Hepatocyte (in vitro differentiated cells): Measurements from ENCODE around the gene MPDZ. TPM values are rescaled to one million over a fixed set of nuclear protein-coding genes. Genes with fewer than 3 reads are reported as not detected.
A peak's percentile ranks its signal among the peaks of the same experiment; 100 is the strongest.

Experiments
- DNase-seq: peaks from one replicate; pipeline ENCODE4 v3.0.0-alpha.2; 2016; ENCODE audit warnings: low spot score
- H2AFZ ChIP-seq: fragments of 200-600 bp; sonication (generic); 2 replicates; pipeline ENCODE4 v1.6.0; 2016; ENCODE audit warnings: antibody characterized with exemption, mild to moderate bottlenecking
- H3K27ac ChIP-seq: fragments of 200-600 bp; sonication (generic); 2 replicates; pipeline ENCODE4 v1.5.1; 2016; ENCODE audit warnings: mild to moderate bottlenecking
- H3K27me3 ChIP-seq: fragments of 200-600 bp; sonication (generic); 2 replicates; pipeline ENCODE4 v1.6.1; 2016
- H3K36me3 ChIP-seq: fragments of 200-600 bp; sonication (generic); replicated peaks from 2 replicates; pipeline ENCODE4 v1.5.1; 2016; ENCODE audit warnings: low read depth; ENCODE audit not compliant: insufficient read depth
- H3K4me1 ChIP-seq: fragments of 200-600 bp; sonication (generic); 2 replicates; pipeline ENCODE4 v1.5.1; 2016; ENCODE audit warnings: mild to moderate bottlenecking, moderate library complexity; ENCODE audit not compliant: insufficient read depth
- H3K4me2 ChIP-seq: fragments of 200-600 bp; sonication (generic); 2 replicates; pipeline ENCODE4 v1.6.0; 2016
- H3K4me3 ChIP-seq: fragments of 200-600 bp; sonication (generic); 2 replicates; pipeline ENCODE4 v1.5.1; 2016; ENCODE audit warnings: mild to moderate bottlenecking
- H3K79me2 ChIP-seq: fragments of 200-600 bp; sonication (generic); 2 replicates; pipeline ENCODE4 v1.6.0; 2017; ENCODE audit warnings: mild to moderate bottlenecking
- H3K9me2 ChIP-seq: fragments of 200-600 bp; sonication (generic); replicated peaks from 2 replicates; pipeline ENCODE4 v1.6.0; 2017; ENCODE audit warnings: mild to moderate bottlenecking; ENCODE audit not compliant: insufficient read depth
- H3K9me3 ChIP-seq: fragments of 200-600 bp; sonication (generic); 2 replicates; pipeline ENCODE4 v1.5.1; 2016; ENCODE audit warnings: low read depth, mild to moderate bottlenecking
- H4K20me1 ChIP-seq: fragments of 200-600 bp; sonication (generic); 2 replicates; pipeline ENCODE4 v1.6.0; 2016; ENCODE audit warnings: mild to moderate bottlenecking; ENCODE audit not compliant: insufficient read depth, poor library complexity, severe bottlenecking
- EZH2 ChIP-seq: fragments of 200-600 bp; sonication (generic); IDR thresholded peaks from 2 replicates; pipeline ENCODE4 v1.6.1; 2016; ENCODE audit warnings: antibody characterized with exemption, mild to moderate bottlenecking, borderline replicate concordance
- EZH2phosphoT487 ChIP-seq: fragments of 200-600 bp; sonication (generic); IDR thresholded peaks from one replicate; pipeline ENCODE4 v1.6.1; 2018; ENCODE audit warnings: antibody characterized with exemption, mild to moderate bottlenecking, low read depth, moderate library complexity; ENCODE audit not compliant: unreplicated experiment, severe bottlenecking
- WGBS: methylation state at CpG from one replicate; pipeline ENCODE4 v1.1.6; 2016; ENCODE audit warnings: low lambda C conversion rate; ENCODE audit errors: missing lambda C conversion rate; 5-methylcytosine and 5-hydroxymethylcytosine counted together
- polyA plus RNA-seq: library from polyadenylated mRNA; unstranded; fragments of >200 nt; fragmentation: Nextera tagmentation; extraction: Ambion mirVana; gene quantifications from 2 replicates; pipeline ENCODE4 v1.2.1, GENCODE V29; 2016
- total RNA-seq: library from RNA; depleted of rRNA; stranded (reverse); fragments of >200 nt; gene quantifications from 2 replicates; pipeline ENCODE4 v1.2.3, GENCODE V29; 2014
- TF ChIP-seq, protein P1 (sequence below): fragments of 200-600 bp; sonication (generic); IDR thresholded peaks from 2 replicates; pipeline ENCODE4 v1.5.1; 2016; ENCODE audit warnings: antibody characterized with exemption, mild to moderate bottlenecking; ENCODE audit not compliant: poor library complexity

MPDZ gene
- total and polyA plus RNA-seq, 2 experiments from 2014 or later = 16.7 to 45.5 TPM

DNA sequence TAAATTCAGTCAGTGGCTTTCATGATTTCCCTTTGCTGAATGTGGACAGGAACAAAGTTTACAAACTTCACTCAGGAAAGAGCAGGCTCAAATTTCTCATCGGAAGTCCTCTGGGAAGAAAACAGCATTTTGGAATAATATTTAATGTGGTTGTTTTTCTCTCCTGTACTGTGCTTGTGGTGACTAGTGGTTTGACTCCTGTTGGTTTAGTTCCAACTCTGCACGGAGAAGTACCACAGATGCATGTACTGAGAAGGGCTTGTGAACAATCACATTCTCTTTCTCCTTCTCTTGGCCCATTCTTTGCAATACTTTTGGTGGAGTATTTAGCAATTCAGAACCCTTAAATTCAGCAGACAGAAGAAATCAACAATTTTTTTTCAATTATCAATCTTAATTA lies 13.3 kb downstream of the MPDZ start:
- Histone ChIP-seq H3K9me2 (no peaks in the 10 kb centered on the region), H3K27ac (peak overlapping the region; percentile 6), H3K79me2 (peaks cover 85% of the 10 kb centered on the region), H4K20me1 (peaks cover 8% of the 10 kb centered on the region), H3K27me3 (no peaks in the 10 kb centered on the region), H3K4me1 (peaks cover 12% of the 10 kb centered on the region), H3K4me3 (no peak overlapping the region), H2AFZ (no peak overlapping the region), H3K4me2 (no peak overlapping the region), H3K36me3 (no peaks in the 10 kb centered on the region), H3K9me3 (no peaks in the 10 kb centered on the region)
- 54% methylated on average over 2 of the region's 2 CpGs for WGBS
- no peak for TF ChIP-seq EZH2
- TF ChIP-seq, protein P1, sequence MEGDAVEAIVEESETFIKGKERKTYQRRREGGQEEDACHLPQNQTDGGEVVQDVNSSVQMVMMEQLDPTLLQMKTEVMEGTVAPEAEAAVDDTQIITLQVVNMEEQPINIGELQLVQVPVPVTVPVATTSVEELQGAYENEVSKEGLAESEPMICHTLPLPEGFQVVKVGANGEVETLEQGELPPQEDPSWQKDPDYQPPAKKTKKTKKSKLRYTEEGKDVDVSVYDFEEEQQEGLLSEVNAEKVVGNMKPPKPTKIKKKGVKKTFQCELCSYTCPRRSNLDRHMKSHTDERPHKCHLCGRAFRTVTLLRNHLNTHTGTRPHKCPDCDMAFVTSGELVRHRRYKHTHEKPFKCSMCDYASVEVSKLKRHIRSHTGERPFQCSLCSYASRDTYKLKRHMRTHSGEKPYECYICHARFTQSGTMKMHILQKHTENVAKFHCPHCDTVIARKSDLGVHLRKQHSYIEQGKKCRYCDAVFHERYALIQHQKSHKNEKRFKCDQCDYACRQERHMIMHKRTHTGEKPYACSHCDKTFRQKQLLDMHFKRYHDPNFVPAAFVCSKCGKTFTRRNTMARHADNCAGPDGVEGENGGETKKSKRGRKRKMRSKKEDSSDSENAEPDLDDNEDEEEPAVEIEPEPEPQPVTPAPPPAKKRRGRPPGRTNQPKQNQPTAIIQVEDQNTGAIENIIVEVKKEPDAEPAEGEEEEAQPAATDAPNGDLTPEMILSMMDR = no peak
- no peak for TF ChIP-seq EZH2phosphoT487
- no peak for DNase-seq

DNA sequence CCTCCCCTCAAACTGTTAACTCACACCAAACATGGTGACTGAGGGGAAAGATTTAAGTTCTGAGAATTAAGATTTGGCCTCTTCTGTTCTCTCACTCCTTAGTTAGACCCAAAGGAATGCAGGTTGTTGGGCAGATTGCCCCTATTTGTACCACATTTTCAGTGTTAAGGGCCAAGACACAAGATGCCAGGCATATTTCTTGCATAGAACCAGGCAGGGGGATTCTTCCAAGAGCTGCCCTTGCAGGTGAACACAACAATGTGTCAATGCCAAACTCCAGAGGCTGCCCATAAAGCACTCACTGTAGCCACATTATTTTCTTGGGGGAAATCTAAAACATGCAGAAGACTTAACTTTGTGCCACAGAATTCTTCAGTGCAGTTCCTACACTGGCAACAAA lies 14.7 kb downstream of the MPDZ start:
- peaks cover 12% of the 10 kb centered on the region for H3K4me1 ChIP-seq
- no peak for DNase-seq
- no peak overlapping the region for H3K27ac ChIP-seq
- no peak overlapping the region for H2AFZ ChIP-seq
- H4K20me1 ChIP-seq = peaks cover 8% of the 10 kb centered on the region
- H3K36me3 ChIP-seq = no peaks in the 10 kb centered on the region
- H3K27me3 ChIP-seq = no peaks in the 10 kb centered on the region
- peaks cover 85% of the 10 kb centered on the region for H3K79me2 ChIP-seq
- H3K4me2 ChIP-seq = no peak overlapping the region
- no peaks in the 10 kb centered on the region for H3K9me2 ChIP-seq
- TF ChIP-seq, protein P1 = no peak
- H3K4me3 ChIP-seq = no peak overlapping the region
- H3K9me3 ChIP-seq = no peaks in the 10 kb centered on the region

DNA sequence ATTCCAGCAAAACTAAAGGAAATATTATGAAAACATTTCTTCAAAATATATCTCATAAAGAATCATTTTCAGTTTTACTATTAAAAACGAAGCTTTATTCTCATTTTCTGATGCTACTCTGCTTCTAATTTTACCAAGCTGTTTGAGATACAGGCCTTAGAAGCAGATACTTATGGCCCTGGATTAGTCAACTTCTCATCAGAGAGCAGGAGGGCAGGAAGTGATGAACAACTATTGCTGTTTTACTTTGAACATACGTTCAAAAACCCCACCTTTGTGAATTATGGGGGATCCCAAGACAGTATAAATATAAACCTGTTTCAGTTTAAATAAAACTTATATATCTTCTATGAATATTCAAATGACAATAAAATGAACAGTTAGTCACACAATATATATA lies 16.0 kb downstream of the MPDZ start:
- WGBS = 91% methylated on average over 2 of the region's 2 CpGs
- no peak overlapping the region for H2AFZ ChIP-seq
- H3K79me2 ChIP-seq = peaks cover 83% of the 10 kb centered on the region

More for the DNA sequence above, 16.0 kb downstream of the MPDZ start:
- no peaks in the 10 kb centered on the region for H3K9me3 ChIP-seq
- H3K9me2 ChIP-seq = no peaks in the 10 kb centered on the region
- TF ChIP-seq, protein P1 = no peak
- no peak for TF ChIP-seq EZH2
- TF ChIP-seq EZH2phosphoT487 = no peak
- no peak overlapping the region for H3K4me2 ChIP-seq
- H3K36me3 ChIP-seq = no peaks in the 10 kb centered on the region
- no peaks in the 10 kb centered on the region for H3K27me3 ChIP-seq
- H3K27ac ChIP-seq = no peak overlapping the region
- H3K4me1 ChIP-seq = peaks cover 12% of the 10 kb centered on the region
- no peak for DNase-seq
- H4K20me1 ChIP-seq = no peaks in the 10 kb centered on the region
- no peak overlapping the region for H3K4me3 ChIP-seq
